Right atrium auricular region (tissue), 2 donors: ENCODE measurements around the gene B3GALT4. TPM values are rescaled to one million over a fixed set of nuclear protein-coding genes. Genes with fewer than 3 reads are reported as not detected.

ENCODE experiments used
- DNase-seq: peaks from one replicate; pipeline ENCODE4 v3.0.0-alpha.2; 2019; ENCODE audit warnings: low spot score
- H3K27ac ChIP-seq, 2 donors: fragments of 200-600 bp; sonication (generic); 1 replicate in 1 of 2; 2 replicates in 1 of 2; pipeline ENCODE4 v1.5.1; 2016 to 2019
- H3K27me3 ChIP-seq, 2 donors: fragments of 200-600 bp; sonication (generic); one replicate each; pipeline versions ENCODE4 v1.5.1 to v1.6.0; 2017 to 2019
- H3K36me3 ChIP-seq: fragments of 200-600 bp; sonication (generic); one replicate; pipeline ENCODE4 v1.5.1; 2016
- H3K4me1 ChIP-seq, 2 donors: fragments of 200-600 bp; sonication (generic); one replicate each; pipeline versions ENCODE4 v1.5.1 to v1.6.0; 2017 to 2019
- H3K4me3 ChIP-seq, 2 donors: fragments of 200-600 bp; sonication (generic); 1 replicate in 1 of 2; 2 replicates in 1 of 2; pipeline ENCODE4 v1.5.1; 2017 to 2019; ENCODE audit warnings: mild to moderate bottlenecking in 1 of 2, moderate library complexity in 1 of 2
- H3K9me3 ChIP-seq, 2 donors: fragments of 200-600 bp; sonication (generic); one replicate each; pipeline ENCODE4 v1.5.1; 2019
- microRNA-seq, 2 donors: library from miRNA; unstranded; fragments of <30 nt; microRNA quantifications; one replicate each; pipeline ENCODE4, GENCODE V29; 2016 to 2017; ENCODE audit warnings: borderline number of aligned reads in 2 of 2, borderline replicate concordance in 1 of 2
- total RNA-seq, 2 donors: library from RNA; depleted of rRNA; stranded (reverse); fragments of >200 nt; gene quantifications; one replicate each; pipeline ENCODE4 v1.1.0, GENCODE V29; 2016
- TF ChIP-seq, protein P1 (sequence below), 2 donors: fragments of 200-600 bp; sonication (generic); IDR thresholded peaks; one replicate each; pipeline ENCODE4 v1.5.1; 2019; ENCODE audit warnings: antibody characterized with exemption in 2 of 2

The B3GALT4 gene
- total RNA-seq, 2 donors from 2014 or later = 9.4 to 12.1 TPM

DNA sequence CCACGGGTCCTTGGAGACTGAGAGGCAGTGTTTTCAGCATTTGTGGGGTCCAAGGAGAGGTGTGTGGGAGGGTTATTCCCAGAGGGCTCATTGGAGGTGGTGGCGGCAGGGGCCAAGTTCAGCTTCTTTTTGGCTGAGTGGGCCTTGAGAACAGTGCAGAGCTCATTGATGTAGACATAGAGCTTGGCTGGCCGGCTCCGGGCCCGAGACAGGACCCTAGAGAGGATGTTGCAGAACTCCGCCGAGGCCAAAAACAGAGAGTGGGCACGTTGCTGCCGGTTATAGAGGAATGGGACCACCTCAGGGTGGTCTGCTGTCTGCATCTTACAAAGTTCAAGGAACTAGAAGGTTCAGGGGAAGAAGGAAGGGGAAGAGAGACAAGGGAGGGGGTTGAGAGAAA lies 44.3 kb downstream of the B3GALT4 start:
- Histone ChIP-seq H3K27ac (peak overlapping the region; percentile 46 to 89), H3K4me1 (peaks cover 0 to 63% of the 10 kb centered on the region in 2 donors), H3K4me3 (peak overlapping the region in 1 of 2 donors; percentile 78), H3K9me3 (no peaks in the 10 kb centered on the region), H3K27me3 (no peaks in the 10 kb centered on the region), H3K36me3 (peaks cover 28% of the 10 kb centered on the region)
- DNase-seq = no peak
- TF ChIP-seq, protein P1, sequence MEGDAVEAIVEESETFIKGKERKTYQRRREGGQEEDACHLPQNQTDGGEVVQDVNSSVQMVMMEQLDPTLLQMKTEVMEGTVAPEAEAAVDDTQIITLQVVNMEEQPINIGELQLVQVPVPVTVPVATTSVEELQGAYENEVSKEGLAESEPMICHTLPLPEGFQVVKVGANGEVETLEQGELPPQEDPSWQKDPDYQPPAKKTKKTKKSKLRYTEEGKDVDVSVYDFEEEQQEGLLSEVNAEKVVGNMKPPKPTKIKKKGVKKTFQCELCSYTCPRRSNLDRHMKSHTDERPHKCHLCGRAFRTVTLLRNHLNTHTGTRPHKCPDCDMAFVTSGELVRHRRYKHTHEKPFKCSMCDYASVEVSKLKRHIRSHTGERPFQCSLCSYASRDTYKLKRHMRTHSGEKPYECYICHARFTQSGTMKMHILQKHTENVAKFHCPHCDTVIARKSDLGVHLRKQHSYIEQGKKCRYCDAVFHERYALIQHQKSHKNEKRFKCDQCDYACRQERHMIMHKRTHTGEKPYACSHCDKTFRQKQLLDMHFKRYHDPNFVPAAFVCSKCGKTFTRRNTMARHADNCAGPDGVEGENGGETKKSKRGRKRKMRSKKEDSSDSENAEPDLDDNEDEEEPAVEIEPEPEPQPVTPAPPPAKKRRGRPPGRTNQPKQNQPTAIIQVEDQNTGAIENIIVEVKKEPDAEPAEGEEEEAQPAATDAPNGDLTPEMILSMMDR (IDR thresholded peaks at IDR 0.05) = no peak

DNA sequence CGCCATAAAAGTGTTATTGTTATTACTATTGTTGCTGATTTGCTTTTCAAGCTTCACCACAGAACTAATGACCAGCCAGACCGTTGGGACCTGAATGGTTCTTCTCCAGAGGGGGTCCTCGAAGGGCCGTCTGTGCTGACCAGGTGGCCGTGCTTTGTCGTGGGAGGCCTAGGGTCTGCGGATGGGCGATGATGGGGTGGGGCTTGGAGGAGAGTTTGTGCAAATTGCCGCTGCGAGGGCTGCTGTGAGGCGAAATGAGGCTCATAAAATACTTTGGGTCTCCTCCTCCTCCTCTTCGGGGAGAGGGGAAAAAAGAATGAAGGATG lies 46.7 kb downstream of the B3GALT4 start:
- H3K36me3 ChIP-seq = peaks cover 26% of the 10 kb centered on the region
- peaks cover 0 to 47% of the 10 kb centered on the region in 2 donors for H3K4me1 ChIP-seq
- no peaks in the 10 kb centered on the region for H3K9me3 ChIP-seq
- TF ChIP-seq, protein P1 (IDR thresholded peaks at IDR 0.05) = no peak
- no peaks in the 10 kb centered on the region for H3K27me3 ChIP-seq
- no peak for DNase-seq
- peak overlapping the region; percentile 82 to 89 for H3K27ac ChIP-seq
- peak overlapping the region; percentile 71 to 78 for H3K4me3 ChIP-seq

DNA sequence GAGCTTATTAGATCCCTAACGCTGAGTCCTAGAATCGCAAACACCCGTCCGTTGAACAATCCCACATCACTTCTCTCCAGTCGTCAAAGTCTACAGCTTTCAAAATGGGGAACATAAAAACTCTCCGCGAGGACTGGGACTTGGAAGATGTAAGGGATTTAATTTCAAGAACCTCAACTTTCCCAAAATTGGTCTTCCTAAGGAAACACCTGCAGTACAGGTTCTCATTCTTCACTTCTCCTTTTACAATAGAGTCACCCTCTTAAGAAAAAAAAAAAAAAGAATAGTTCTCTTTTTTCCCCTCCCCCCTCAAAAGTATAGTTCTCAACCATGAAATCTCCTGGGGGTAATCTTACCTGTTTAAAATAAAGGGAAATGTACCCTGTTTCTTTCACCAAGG lies 47.2 kb downstream of the B3GALT4 start:
- DNase-seq = no peak
- TF ChIP-seq, protein P1 (IDR thresholded peaks at IDR 0.05) = no peak
- Histone ChIP-seq H3K9me3 (no peaks in the 10 kb centered on the region), H3K27me3 (no peaks in the 10 kb centered on the region), H3K36me3 (peaks cover 20% of the 10 kb centered on the region), H3K4me3 (peak overlapping the region in 1 of 2 donors; percentile 78), H3K4me1 (peaks cover 0 to 43% of the 10 kb centered on the region in 2 donors), H3K27ac (no peak overlapping the region)

Small RNAs within 50 kb of the gene (microRNA-seq; reads per million reads assigned to microRNA genes)
- gene MIR6834 (0 to 0.71 reads per million in 2 donors), gene MIR6873 (0 reads per million in 2 donors)

Other genes with a start within 250 kb of the B3GALT4 start
- 10 to 100 TPM; 13.1 to 60.5 TPM for gene HLA-DPA1, start 203.5 kb upstream of the B3GALT4 start, total RNA-seq
- gene HLA-DPB1, start 201.1 kb upstream of the B3GALT4 start, total RNA-seq = 10 to 100 TPM; 22.0 to 76.7 TPM
- 1 to 10 TPM in 1 of 2 donors, under 1 TPM in 1; 0.63 to 1.5 TPM for gene COL11A2, start 84.7 kb upstream of the B3GALT4 start, total RNA-seq
- gene RXRB, start 76.5 kb upstream of the B3GALT4 start, total RNA-seq = 10 to 100 TPM; 17.1 to 17.4 TPM
- gene SLC39A7, start 76.3 kb upstream of the B3GALT4 start, total RNA-seq = 10 to 100 TPM; 67.0 to 70.0 TPM
- gene HSD17B8, start 72.5 kb upstream of the B3GALT4 start, total RNA-seq = 10 to 100 TPM; 10.3 to 31.4 TPM
- 10 to 100 TPM in 1 of 2 donors, 1 to 10 TPM in 1; 7.5 to 13.9 TPM for gene RING1, start 68.6 kb upstream of the B3GALT4 start, total RNA-seq
- gene VPS52, start 5.2 kb upstream of the B3GALT4 start, total RNA-seq = 10 to 100 TPM; 19.0 to 31.7 TPM
- 1,000 to 10,000 TPM; 1,188 to 1,719 TPM for gene RPS18, start 5.0 kb upstream of the B3GALT4 start, total RNA-seq
- gene WDR46, start 12.1 kb downstream of the B3GALT4 start, total RNA-seq = 10 to 100 TPM; 22.5 to 30.9 TPM
- 10 to 100 TPM; 23.4 to 29.5 TPM for gene PFDN6, start 12.5 kb downstream of the B3GALT4 start, total RNA-seq
- 10 to 100 TPM; 23.0 to 36.9 TPM for gene RGL2, start 21.8 kb downstream of the B3GALT4 start, total RNA-seq
- gene TAPBP, start 37.0 kb downstream of the B3GALT4 start, total RNA-seq = 100 to 1,000 TPM in 1 of 2 donors, 10 to 100 TPM in 1; 80.0 to 103 TPM
- 10 to 100 TPM; 11.9 to 18.9 TPM for gene ZBTB22, start 40.6 kb downstream of the B3GALT4 start, total RNA-seq
- gene DAXX, start 45.8 kb downstream of the B3GALT4 start, total RNA-seq = 10 to 100 TPM; 22.6 to 31.8 TPM
- gene KIFC1, start 114.7 kb downstream of the B3GALT4 start, total RNA-seq = 1 to 10 TPM in 1 of 2 donors, under 1 TPM in 1; 0.59 to 1.6 TPM
- gene PHF1, start 133.9 kb downstream of the B3GALT4 start, total RNA-seq = 10 to 100 TPM; 51.8 to 69.8 TPM
- 100 to 1,000 TPM; 118 to 119 TPM for gene CUTA, start 141.0 kb downstream of the B3GALT4 start, total RNA-seq
- 10 to 100 TPM in 1 of 2 donors, 1 to 10 TPM in 1; 3.6 to 10.1 TPM for gene SYNGAP1, start 142.9 kb downstream of the B3GALT4 start, total RNA-seq
- gene ZBTB9, start 177.5 kb downstream of the B3GALT4 start, total RNA-seq = 1 to 10 TPM; 1.3 to 4.1 TPM